Stimulated activated CD8-positive, alpha-beta memory T cell treated with anti-CD3 and anti-CD28 coated beads, Interleukin-12 subunit alpha, Interleukin-12 subunit beta, amount 100 ng/mL, for 24 hours (primary cell): ENCODE results near the gene CALCB.

Source experiments
- DNase-seq: peaks from one replicate; pipeline ENCODE4 v3.0.0-alpha.2; 2020; ENCODE audit errors: extremely low read depth

CALCB gene

DNA sequence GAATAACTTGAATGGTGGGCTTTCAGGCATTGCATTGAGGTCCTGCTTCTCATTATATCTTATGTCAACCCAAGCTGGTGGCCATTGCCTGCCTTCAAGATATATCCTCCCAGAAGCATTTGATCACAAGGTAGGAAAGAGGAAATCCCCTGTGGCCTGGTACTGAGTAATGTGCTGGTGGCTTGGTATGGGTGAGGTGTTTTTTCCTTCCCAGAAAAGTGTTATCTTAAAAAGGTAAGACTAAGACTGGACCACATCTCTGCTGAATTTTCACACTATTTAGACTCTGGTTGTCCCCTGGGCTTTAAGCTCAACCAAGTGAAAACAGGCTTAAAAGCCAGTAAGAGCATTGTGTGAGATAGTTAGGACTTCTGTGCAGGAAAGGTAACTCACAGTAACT is 45.0 kb downstream of the CALCB start:
- DNase-seq: no peak

DNA sequence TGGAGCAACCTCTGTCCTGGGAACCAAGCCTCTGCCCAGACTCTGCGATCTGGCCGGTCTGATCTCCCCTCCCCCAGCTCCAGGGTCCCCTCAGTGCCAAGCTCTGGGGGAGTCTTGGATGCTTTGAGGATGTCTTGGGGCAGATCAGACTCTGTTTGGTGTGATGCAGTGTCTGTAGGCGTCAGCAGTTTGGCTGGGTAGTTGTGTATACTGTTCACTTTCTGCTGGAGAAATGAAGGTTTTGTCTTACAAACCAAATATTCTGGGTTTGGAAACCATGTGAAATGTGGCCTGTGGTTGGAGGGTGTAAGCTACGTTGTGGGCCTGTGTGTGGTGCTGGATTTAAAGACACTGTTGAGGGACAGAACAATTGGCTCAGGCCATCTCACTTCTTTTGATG is 46.0 kb downstream of the CALCB start:
- no peak for DNase-seq

DNA sequence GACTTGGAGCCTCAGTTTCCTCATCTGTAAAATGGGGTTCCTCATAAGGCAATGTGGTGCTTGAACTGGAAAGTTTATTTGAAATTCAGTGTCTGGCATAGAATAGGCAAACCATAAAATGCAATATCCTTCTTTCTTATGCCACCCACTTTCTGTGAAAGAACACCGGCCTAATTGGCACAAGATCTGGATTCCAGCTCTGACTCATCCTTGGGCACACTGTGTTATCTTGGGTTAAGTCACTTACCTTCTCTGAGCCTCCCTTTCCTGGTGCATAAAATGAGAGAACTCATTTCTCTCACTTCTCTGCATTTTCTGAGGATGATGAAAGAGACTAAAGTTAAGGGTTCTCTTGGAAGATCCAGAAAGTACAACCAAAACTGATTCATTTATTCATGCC is 46.4 kb downstream of the CALCB start:
- DNase-seq: no peak

DNA sequence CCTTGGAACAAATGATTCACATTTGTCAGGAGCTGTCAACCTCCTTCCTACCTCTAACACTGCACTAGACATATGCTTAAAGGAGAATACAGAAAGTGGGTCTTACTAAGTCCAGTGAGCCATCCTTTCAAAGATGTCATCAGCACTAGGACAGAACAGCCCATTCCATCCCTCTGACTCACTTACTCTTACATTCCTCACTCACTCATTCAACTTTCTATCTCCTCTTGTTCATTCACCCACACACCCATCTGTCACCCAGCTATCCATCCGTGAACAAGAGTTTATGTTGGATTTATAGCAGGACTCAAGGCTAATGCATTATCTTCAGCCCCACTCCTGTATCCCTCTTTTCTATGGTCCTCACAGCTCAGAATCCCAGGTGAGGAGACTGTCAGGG is 50.5 kb downstream of the CALCB start:
- no peak for DNase-seq

DNA sequence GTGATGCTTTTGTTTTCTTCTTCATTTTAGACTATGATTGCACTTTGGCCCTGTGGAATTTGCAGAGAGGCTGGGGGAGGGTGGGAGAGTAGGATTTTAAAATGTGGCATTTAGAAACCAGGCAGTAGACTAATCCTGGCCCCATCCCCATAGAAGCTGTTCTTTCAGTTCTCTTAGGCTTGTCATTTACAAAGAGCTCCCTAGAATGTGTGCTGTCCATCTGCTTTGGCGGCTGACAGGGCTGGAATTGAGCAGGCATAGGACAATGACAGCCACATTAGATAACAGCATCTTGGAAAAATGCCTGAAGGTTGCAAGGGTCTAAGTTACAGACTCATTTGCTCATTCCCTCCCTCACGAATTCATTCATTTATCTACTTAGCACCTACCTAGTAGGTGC is 51.1 kb downstream of the CALCB start:
- no peak for DNase-seq

DNA sequence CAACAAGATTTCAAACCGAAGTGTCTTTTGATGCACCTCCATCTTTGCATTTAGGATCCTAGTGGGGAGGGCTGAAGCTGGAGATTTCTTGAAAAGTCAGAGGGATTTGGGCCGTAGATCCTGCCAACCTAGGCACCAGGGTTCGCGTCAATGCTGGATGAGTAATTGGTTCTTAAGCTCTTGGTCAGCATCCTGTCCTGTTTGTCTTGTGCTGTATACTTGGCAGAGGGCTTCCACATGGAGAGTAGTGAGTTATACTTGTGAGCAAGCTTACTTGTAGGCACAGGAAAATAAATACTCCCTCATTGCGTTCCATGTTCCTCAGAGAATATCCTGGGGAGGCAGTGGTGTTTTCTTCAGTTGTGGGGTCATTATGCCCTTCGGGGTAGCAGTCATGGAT is 53.9 kb downstream of the CALCB start:
- no peak for DNase-seq
